HG02870 (cell line): ENCODE results near the gene OOSP4B.
"Not testable (repeated sequence)": the region's sequence is repeated elsewhere in the genome, so short reads cannot be mapped to it uniquely, and the experiment has no call there.

Source experiments
- ATAC-seq: cut with Tn5 transposase; IDR thresholded peaks from one replicate; pipeline ENCODE4 v1.9.1; 2021; ENCODE audit warnings: mild to moderate bottlenecking, moderate library complexity; ENCODE audit not compliant: unreplicated experiment

Gene OOSP4B

GRCh38 chr11:60059521-60060240 lies 42.7 kb downstream of the OOSP4B start:
- no peak for ATAC-seq

- no peak for ATAC-seq
Observed at GRCh38 chr11:60064111-60064510, 47.1 kb downstream of the OOSP4B start.

- ATAC-seq = no peak
Observed at GRCh38 chr11:60065801-60066200, 48.8 kb downstream of the OOSP4B start.

GRCh38 chr11:60069450-60069849 lies 52.5 kb downstream of the OOSP4B start:
- ATAC-seq = no peak

- not testable (repeated sequence) for ATAC-seq
Observed at GRCh38 chr11:60071644-60072043, 54.7 kb downstream of the OOSP4B start.

- ATAC-seq = no peak
Observed at GRCh38 chr11:60077216-60077817, 60.3 kb downstream of the OOSP4B start.

DNA sequence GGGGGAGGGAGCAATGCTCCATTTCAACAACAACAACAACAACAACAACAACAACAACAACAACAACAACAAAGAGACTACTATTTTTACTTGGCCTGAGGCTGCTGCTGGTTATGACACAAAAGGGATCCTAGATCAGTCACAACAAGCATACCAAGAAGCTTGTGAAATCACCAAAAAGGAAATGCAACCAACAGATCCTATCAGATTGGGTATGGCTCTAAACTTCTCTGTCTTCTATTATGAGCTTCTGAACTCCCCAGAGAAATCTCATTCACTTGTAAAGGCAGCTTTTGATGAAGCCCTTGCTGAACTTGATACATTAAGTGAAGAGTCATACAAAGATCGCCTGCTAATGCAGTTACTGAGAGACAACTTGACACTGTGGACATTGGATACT lies 61.0 kb downstream of the OOSP4B start:
- ATAC-seq = no peak

GRCh38 chr11:60078745-60079144 lies 61.8 kb downstream of the OOSP4B start:
- ATAC-seq = no peak

DNA sequence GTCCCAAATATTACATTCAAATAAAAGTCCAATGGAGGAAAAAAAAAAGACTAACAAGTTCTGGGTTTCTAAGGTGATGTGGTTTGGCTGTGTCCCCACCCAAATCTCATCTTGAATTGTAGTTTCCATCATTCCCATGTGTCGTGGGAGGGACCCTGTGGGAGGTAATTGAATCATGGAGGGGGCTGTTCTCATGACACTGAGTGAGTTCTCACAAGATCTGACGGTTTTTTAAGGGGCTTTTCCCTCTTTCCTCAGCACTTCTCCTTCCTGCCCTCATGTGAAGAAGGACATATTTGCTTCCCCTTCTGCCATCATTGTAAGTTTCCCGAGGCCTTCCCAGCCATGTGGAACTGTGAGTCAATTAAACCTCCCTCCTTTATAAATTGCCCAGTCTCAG lies 63.6 kb downstream of the OOSP4B start:
- ATAC-seq = no peak
